Measurements from ENCODE around the gene CSPG4.
"Not testable (repeated sequence)": the region's sequence is repeated elsewhere in the genome, so short reads cannot be mapped to it uniquely, and the experiment has no call there.

CSPG4 gene

DNA sequence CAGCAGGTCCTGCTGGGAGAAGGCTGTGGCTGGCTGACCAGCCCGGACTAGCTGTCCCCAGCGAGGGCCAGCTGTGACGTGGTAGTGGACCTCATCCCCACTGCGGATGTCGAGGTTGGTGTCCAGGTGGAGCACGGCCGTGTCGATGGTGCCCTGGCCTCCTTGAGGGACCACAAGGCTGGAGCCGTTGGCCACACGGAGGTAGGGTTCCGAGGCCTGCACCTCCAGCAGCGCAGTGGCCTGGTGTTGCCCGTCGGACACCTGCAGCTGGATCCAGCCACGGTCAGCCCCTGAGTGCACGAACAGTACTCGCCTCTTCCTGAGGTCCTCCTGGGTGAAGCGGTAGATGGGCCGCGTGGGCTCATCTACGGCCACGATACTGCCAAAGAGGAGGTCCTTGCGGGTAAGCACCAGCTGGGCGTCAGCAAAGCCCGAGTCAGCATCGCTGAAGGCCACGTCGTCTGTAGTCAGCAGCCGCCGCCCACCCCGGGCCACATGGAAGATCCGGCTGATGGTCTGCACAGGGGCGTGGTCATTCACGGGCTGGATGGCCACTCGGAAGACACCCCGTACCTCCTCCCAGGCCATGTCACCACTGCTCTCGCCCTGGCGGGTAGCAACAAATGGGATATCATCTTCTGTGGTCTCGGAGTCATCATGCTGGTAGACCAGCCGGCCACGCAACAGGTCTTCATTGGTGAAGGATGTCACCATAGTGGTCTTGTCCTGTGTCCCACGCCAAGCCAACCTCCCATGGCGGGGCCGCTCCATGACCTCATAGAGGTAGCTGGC lies 25.0 kb downstream of the CSPG4 start:
- no peak for DNase-seq (ENCODE audit: low spot score)

DNA sequence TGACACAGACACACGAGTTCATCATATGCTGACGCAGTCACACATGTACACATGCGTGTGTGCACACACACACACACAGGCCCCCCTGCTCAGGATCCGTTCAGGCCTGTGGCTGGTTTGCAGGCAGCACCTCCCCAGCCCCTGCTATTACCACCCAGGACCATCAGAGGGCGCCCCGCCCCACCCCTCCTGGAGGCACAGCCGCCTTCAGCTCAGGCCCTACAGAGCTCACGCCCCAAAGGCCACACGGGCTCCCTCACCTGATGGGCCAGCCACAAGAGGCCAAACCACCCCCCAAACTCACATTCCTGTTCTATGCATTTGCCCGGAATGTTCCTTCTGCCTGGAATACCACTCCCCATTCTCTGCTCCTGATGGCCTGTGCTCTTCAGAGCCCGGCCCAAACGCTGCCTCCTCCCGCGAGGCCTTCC lies 26.4 kb downstream of the CSPG4 start:
- peak; percentile 29 for DNase-seq (ENCODE audit: low spot score)

DNA sequence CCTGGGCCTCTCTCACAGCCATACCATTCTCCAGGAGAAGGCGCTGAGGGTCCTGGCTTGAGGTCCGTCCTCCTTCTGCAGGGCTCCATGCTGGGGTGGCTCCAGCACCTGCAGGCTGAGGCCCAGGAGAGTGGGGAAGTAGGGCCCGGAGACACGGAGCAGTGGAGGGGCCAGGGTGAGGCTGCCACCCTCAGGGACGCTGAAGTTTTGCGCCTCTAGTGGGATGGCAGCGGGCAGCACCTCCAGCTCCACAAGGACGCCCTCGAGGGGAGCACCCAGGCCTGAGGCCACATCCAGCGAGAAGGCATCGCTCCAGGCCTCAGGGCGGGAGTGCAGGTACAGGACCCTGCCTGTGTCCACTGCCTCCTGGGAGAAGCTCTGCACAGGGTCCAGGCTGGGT lies 27.5 kb downstream of the CSPG4 start:
- DNase-seq (ENCODE audit: low spot score), result no peak

DNA sequence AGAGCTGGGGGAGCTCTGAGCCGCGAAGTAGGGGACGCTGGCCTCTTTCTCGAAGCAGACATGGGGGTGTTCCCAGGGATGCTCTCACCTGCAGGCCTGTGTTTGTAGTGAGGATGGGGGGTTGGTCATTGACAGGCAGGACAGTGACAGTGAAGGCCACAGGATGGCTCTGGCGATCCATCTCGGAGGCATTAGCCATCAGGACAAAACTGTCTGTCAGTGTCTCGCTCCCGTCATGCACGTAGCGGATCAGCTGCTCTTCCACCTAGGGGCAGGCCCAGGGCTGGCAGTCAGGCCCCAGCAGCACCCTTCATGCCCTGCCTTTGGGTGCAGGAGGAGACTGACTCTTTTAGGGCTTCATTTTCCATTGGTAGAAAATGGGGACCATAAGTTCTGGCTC lies 28.0 kb downstream of the CSPG4 start:
- no peak for DNase-seq (ENCODE audit: low spot score)

DNA sequence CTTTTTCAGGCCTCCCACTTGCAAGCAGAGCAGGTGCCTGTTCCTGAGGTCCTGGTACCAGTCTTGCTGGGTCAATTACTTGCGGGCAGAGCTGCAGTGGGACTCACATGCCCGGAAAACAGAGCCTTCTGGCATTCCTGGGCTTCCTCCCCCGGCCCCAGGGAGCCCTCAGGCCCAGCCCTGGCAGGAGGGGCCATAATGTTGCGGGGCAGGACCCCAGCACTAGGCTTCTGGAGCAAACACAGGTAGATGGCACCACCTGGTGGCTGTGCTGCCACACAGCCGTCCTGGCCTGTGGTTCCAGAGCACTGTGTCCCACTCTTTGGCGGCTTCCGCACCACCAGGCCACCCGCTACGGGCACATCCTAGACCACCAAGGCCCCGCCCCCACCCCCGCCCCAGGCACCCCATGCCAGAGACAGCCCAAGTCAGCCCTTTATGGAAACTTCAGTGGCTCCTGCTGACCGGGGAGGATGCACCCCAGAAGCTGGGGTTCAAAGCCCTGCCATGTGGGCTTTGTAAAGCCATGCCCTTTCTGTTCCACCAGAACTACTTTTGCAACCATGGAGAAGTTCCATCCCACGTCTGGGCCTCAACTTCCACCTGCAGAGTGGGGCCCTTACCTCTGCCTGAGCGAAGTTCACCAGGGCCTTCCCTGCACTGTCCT lies 28.9 kb downstream of the CSPG4 start:
- DNase-seq (ENCODE audit: low spot score), result peak; percentile 72

DNA sequence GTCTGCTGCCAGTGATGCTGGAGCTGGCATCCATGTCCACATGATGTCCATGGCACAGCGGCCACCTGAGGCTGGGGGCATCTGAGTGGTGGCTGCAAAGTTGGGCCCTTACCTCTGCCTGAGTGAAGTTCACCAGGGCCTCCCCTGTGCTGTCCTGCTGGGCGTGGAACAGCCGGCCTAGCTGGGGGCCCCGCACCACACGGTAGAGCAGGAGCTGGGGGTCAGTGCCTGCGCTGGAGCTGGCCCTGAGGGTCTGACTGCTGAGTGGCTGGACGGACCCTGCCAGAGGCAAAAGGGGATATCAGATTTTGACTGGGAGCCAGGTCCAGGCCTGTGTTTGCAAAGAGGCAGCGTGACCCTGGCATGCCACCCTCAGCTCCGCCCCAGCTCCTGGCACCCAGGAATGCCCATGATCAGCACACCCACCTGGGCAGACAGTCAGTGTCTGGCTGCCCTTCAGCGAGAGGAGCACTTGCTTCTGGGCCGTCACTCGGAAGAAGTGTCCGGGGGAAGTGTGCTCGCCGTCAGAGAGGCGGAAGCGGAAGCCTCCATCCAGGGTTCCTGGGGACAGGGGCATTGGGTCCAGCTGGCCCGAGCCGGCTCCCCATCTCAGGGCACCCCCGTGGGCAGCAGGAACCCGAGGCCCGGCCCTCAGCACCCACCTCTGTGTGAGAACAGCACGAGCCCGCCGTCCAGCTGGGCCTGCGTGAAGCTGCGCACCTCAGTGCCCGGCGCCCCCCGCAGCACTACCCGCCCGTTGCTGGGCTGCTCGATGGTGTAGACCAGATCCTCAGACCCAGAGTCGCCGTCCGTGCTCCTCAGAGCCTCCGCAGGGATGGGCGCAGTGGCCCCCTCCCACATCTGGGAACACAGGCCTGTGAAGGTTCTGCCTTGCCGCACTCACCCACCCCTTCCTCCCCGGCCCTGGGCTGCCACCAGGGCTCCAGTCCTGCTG lies 30.2 kb downstream of the CSPG4 start:
- DNase-seq (ENCODE audit: low spot score), result no peak

DNA sequence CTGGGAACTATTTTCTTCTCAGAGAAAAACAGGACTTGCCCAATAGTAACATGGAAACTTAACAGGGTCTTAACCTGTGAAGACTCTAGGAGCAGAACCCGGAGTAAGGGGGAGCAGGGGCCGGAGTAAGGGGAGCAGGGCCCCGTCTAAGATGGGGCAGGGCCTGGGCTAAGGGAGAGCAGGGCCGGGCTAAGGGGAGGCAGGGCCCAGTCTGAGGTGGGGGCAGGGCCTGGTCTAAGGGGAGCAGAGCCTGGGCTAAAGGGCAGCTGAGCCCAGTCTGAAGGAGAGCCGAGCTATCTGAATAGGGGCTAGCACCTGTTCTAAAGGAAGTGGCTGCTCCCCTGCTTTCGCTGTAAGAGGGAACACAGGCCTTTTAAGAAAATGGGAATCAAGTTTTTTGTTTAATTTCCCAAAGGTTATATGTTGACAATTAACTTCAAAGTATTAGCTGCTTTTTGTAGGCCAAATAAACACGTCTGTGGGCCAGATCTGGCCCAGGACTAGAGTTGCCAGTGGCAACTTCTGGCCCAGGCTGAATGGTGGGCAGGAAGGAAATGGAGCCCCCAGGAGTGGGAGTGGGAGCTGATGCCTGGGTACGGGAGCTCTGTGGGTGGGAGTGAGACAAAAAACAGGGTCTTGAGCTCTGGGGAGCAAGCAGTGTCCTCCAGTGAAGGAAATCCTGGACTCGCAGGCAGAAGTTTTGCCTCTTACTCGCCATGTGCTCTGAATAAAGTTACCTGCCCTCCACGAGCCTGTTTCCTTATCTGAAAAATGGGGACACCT lies 32.5 kb downstream of the CSPG4 start:
- no peak for DNase-seq (ENCODE audit: low spot score)

DNA sequence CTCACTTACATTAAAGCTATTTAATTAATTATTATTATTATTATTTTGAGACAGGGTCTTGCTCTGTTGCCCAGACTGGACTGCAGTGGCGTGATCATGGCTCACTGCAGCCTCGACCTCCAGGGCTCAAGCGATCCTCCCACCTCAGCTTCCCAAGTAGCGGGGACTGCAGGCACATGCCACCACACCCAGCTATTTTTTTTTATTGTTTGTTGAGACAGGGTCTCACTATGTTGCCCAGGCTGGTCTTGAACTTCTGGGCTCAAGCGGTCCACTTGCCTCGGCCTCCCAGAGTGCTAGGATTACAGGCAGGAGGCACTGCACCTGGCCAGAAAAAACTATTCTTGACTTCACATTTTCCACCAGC lies 34.3 kb downstream of the CSPG4 start:
- DNase-seq (ENCODE audit: low spot score), result not testable (repeated sequence)

DNA sequence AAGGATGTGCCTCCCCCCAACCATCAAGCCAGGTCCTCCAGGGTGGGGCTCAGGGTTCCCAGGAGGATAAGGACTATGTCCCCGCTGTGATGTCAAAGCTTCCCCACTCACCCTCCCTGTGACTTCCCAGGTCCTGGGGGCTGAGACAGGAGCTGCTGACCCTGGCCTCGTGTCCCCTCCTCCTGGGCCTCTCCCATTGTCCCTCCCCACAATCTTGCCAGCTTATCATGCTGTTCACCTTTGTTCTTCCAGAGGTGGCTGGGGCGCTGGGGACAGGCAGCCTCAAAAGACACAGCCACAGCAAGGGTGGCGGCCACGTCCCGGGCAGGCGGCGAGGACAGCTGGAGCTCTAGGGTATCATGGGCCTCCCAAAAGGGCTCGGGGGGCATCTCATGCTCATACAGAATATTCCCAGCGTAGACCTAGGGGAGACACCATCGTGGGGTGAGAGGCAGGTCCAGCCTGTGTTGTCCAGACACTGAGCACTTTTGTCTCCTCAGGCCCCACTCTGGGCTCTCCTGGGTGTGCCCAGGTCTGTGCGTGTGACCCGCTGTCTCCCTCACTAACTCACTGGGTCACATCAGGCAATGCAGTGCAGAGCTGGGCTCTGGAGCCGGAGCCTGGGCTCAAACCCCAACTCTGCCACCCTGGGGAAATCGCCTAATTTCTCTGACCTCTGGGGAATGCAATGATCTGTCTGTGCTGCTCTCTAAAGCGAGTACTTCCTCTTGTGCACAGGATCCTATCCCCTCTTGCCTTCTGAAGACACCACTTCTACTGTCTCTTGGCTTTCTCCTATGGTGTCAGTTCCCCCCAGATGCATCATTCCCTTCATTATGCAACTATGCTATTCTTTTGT lies 35.0 kb downstream of the CSPG4 start:
- no peak for DNase-seq (ENCODE audit: low spot score)

DNA sequence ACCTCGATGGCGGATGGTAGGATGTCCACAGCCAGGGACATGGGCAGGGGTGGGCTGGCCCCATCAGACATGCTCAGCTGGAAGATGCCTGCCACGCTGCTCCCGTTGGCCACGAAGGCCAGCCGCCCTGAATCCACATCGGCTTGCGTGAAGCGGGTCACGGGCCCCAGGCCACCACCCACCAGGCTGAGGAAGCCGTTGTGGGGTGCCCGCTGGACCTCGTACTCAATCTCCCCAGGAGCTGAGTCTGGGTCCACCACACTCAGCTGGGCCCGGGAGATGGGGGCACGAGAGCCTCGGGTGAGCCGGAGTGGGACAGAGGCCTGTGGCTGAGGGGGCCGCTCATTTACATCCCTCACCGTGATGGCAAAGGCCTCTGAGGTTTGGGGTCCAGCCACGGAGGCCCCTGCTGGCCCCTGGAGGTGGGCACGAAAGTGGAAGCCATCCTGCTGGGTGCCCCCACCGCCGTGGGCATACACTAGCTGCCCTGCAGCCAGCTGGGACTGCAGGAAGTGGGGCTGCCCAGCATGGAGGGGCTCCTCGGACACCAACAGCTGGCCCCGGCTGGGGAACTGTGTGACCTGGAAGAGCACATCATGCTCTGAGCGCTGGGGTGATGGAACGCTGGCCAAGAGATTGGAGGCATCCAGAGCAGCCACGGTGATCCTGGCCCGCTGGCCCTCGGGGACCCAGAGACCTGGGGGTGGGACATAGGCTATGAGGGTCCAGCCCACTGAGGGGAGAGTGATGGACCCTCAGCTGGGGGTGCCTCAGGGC lies 35.8 kb downstream of the CSPG4 start:
- DNase-seq (ENCODE audit: low spot score), result no peak

DNA sequence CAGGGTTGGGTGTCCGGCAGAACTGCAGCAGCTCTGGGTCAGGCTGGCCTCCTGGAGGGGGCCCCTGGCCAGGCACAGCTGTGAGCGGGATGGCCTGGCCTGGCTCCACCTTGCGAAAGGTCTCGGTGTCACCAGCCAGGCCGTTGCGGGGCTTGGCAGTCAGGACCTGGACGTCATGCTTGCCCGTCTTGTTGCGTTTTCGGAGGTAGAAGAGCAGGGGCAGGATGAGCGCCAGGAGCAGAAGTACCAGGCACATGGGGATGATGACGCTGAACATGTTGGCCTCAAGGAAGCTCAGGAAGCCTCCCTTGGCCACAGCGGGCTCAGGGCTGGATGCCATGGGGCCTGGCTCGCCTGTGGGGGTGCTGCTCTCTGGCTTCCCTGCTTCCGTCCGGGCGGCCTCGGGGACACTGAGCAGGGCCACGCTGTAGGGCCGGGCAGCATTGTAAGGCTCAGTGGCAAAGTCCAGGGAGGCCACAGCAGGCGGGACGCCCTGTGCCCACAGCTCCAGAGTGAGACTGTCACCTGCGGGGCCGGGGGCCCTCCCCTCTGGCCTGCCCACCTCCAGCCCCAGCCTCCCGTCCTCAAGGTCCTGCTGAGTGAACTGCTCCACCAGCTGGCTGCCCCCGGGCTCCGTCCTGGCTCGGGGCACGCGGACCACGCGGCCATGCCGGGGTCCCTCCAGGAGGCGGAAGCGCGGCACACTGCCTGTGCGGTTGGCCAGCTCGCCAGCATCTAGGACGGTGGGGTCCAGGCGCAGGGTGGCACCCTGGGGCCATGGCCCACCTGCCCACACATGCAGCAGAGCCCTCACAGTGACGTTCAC lies 36.9 kb downstream of the CSPG4 start:
- DNase-seq (ENCODE audit: low spot score), result no peak

DNA sequence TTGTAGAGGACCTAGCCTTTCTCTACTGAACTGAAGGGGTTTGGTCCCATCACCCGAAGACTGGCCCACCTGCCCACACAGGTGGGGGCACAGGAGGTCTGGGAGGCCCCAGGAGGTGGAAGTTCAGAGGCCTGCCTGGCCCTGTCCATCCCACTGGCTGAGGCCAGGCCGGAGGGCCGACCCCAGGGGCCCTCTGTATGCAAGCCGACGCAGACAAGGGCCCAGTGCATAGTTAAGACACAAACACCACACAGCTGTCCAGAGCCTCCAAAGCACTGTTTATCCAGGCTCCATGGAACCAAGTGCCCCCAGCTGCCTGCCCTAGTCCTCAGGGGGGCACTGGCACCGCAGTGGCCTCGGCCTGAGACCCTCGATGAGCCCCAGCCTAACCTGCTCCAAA lies 38.3 kb downstream of the CSPG4 start:
- DNase-seq (ENCODE audit: low spot score), result no peak

DNA sequence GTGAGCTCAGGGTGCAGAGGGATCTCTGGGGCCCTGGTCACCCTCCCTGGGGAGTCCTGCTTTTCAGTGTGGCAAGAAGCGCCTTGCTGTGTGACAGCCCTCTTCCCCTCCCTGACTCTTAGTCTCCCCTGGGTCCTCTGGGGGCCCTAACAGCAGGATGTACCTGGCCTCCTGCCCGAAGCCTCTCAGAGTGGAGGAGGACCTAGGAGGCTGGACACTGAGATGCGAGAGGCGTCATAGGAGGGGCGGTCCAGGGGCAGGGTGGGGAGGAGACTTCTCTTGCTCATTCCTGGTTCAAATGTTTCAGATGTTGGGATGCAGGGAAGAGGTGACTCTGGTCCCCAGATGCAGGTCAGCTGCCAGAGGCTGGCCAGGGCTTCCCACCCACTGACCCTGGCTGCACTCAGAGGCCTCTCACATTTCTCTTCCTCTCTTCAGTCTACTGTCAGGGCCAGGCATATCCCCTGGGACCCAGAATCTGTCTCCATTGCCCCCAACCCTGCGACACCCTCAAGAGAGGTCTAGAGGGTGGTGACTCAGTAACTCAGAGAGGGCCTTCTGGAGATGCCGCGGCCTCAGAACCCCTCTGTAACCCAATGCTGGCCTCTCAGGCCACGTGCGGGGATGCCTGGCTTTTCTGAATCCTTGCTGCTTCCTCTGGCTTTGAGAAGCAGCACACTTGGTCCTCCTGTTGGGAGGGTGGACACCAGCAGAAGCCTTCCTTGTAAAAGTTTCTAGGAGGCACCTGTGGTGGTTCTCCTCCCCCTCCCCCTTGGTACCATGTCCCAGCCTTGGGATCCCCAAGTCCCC lies 39.0 kb downstream of the CSPG4 start:
- no peak for DNase-seq (ENCODE audit: low spot score)

DNA sequence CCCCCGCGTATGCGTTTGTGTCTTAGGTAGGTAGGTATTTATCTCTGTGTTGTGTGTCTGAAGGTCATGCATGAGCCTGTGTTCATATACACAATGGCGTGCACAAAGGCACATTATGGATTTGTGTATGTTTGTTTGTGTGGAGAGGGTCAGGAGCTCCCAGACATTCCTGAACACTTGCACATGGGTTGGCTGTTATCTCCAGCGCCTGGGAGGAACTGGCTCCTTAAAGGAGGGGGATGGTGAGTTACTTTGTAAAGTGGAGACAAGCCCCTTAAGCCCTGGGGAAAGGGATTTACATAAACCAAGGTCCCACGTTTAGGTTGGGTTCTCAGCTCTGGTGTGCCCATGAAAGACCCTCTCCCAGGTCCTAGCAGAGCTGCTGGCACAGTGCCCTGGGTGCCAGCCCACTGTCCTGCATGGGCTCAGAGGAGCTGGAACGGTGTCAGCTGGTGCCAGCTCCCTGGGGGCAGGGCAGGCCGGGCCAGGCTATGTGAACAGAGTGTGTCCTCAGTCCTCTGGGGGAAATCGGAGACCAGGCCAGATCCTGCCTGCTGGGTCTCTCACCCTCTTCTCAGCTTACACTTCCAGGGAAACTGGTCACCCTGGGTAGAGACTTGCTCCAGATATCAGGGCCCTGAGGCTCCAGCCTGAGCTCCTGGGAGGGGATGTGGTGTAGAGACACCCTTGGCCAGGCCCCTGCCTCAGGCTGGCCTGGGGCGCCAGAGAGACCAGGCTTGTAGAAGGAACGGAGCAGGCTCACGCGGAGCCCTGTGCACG lies 39.8 kb downstream of the CSPG4 start:
- DNase-seq (ENCODE audit: low spot score), result no peak

DNA sequence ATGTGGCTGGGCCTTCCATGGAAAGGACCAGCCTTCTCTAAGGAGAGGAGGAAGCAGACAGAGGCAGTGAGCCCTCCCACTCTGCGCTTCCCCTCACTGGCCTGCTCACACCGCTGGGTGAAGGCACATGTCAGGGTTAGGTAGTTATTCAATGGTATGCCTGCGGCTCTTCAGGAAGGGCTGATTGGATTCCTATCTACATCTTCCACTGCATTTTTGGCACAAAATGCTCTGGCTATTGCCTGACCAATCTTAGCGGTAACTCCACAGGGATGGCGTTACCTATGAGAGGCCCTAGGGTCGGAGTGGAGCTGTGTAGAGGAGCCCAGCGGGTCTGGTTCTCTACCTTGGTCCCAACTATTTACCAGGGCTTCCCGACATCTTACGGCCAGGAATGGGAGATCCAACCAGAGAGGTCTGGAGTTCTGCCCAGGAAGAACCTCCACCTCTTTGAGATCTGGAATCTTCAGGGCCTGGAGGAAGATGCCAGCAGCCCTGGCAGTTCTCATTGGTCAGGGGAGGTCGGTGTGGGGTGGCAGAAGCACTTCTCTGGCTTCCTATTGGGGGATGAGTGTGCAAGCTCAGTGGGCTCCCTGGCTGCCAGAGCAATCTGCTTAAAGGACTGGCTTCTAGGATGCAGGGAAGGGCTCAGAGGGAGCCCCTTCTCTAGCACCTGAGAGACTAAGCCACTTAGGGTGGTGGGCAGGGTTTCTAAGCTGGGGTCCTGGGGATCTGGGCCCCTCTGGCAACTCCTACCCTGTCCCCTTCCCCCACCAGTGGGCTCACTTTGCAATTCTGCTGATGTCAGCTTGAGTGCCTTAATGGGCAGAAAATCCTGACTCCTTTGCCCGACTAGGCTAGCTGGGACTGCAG lies 40.7 kb downstream of the CSPG4 start:
- no peak for DNase-seq (ENCODE audit: low spot score)

DNA sequence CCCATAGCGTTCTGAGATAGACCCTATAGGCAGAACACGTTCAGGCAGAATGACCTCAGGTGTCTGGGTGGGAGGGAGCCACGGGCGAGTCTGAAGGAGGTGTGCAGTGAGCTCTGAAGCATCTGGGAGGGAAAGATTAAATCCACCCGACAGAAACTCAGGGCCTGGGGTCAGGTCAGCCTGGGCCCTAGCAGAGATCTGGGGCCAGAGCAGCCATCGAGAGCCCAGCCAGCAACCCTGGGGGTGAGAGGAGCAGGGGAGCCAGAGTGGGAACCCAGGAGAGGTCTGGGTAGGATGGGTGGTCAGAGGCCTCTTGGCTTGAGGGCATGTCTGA lies 42.8 kb downstream of the CSPG4 start:
- no peak for DNase-seq (ENCODE audit: low spot score)
